ENCODE results near the gene OR2S2.
A peak's percentile ranks its signal among the peaks of the same experiment; 100 is the strongest.
"Not testable (repeated sequence)": the region's sequence is repeated elsewhere in the genome, so short reads cannot be mapped to it uniquely, and the experiment has no call there.

Gene OR2S2

GRCh38 chr9:35962126-35962906 is 4.4 kb upstream of the OR2S2 start:
- no peak for DNase-seq (ENCODE audit: low read depth, low spot score)

DNA sequence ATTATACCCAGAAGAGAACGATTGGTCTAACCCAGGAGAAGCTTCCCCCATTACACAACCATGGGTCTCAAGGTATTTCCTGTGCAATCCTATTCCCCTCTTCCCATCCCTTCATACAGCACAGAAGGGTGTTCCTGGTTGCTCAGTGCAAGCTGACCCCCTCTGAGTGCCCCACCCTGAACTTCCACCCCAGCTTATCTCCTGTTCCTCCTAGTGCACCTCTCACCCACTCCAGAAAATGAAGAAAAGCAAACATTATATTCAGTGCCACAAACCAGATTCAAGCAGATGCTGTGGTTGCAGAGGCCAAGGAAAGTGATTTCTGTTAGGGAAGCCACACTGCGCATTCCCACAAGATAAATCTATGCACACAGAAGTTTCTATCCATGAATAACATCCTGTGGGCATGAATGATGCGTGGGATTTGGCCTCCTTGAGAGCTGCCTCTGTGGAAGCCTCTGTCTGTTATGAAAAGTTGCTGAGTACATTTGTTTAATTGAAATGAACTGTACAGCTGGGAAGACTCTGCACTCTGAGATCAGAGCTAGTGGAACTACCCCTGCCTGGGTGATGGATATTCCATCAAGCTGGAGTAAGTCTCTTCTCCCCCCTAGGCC is 2.2 kb upstream of the OR2S2 start:
- no peak for DNase-seq (ENCODE audit: low read depth, low spot score)

GRCh38 chr9:35956651-35957050 is 1.3 kb downstream of the OR2S2 start:
- DNase-seq (ENCODE audit: low read depth, low spot score), result no peak

- DNase-seq (ENCODE audit: low read depth, low spot score), result no peak
These were observed 2.9 kb downstream of the OR2S2 start for GRCh38 chr9:35954942-35955546.

GRCh38 chr9:35952526-35953191 is 5.3 kb downstream of the OR2S2 start:
- DNase-seq (ENCODE audit: low read depth, low spot score), result no peak

GRCh38 chr9:35951736-35952135 is 6.2 kb downstream of the OR2S2 start:
- DNase-seq (ENCODE audit: low read depth, low spot score), result no peak

GRCh38 chr9:35948901-35949318 is 9.0 kb downstream of the OR2S2 start:
- no peak for DNase-seq (ENCODE audit: low read depth, low spot score)

DNA sequence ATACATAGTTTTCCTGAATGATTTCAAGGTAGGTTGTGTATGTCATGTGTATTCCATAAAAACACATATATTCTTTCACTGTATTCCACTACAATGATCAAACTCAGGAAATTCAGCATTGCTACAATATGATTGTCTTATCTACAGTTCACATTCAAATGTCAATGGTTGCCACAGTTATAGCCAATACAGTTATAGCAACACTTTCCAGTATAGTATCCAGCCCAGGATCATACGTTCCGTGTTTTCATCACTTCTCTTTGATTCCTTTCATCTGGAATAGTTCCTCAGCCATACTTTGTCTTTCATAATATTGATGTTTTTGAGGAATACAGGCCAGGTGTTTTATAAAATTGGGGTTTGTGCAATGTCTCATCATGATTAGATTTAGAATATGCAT is 9.5 kb downstream of the OR2S2 start:
- DNase-seq (ENCODE audit: low read depth, low spot score), result no peak

DNA sequence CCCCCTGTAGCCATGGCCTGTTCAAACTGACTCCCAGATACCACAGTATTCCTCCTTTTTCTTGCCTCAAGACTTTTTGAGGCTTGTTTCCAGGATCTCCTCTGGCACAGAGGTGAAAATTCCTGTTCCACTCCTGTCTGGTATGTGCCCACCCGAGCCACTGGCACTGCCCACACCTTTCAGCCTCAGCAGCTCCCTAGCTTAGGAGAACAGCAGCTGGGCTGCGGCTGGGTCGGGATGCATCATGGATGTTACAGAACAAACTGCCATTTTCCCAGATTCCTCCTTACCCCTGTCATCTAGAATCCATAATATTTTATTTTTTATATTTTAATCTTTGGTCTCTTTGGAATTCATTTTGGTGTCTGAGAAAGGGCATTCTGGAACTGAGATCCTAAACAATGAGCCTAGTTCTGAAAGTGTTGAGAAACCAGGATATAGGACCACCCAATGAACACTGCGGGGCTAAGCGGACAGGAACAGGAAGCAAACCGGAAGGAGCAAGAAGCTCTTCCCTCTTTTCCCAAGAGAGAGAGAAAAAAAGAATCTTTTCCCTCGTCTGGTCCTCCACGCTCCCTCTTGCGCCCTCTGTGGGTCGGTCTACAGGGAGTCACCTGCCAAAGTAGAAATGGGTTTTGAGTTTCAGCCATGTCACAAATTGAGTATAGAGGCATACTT is 12.5 kb downstream of the OR2S2 start:
- peak; percentile 47 for DNase-seq (ENCODE audit: low read depth, low spot score)

GRCh38 chr9:35944841-35945240 is 13.1 kb downstream of the OR2S2 start:
- no peak for DNase-seq (ENCODE audit: low read depth, low spot score)

DNA sequence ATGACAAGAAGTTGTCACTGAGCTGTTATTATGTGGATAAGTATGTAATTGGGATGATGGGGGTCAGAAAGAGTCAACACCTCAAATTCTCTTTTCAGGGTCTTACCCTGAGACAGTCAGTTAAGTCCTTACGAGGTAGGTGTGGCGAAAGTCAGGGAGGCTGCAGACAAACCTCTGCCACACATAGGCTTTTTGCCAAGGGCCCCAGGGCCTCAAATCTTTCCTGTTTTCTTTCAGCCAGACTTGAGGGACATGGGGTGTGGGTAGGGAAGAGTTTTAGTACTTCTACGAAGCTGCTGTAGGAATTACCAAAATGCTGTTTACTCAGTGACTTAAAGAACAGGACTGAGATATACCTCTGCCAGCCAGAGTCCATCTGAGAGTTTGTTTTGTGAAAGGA is 13.8 kb downstream of the OR2S2 start:
- no peak for DNase-seq (ENCODE audit: low read depth, low spot score)

- DNase-seq (ENCODE audit: low read depth, low spot score), result no peak
These were observed 15.7 kb downstream of the OR2S2 start for GRCh38 chr9:35942286-35942685.

DNA sequence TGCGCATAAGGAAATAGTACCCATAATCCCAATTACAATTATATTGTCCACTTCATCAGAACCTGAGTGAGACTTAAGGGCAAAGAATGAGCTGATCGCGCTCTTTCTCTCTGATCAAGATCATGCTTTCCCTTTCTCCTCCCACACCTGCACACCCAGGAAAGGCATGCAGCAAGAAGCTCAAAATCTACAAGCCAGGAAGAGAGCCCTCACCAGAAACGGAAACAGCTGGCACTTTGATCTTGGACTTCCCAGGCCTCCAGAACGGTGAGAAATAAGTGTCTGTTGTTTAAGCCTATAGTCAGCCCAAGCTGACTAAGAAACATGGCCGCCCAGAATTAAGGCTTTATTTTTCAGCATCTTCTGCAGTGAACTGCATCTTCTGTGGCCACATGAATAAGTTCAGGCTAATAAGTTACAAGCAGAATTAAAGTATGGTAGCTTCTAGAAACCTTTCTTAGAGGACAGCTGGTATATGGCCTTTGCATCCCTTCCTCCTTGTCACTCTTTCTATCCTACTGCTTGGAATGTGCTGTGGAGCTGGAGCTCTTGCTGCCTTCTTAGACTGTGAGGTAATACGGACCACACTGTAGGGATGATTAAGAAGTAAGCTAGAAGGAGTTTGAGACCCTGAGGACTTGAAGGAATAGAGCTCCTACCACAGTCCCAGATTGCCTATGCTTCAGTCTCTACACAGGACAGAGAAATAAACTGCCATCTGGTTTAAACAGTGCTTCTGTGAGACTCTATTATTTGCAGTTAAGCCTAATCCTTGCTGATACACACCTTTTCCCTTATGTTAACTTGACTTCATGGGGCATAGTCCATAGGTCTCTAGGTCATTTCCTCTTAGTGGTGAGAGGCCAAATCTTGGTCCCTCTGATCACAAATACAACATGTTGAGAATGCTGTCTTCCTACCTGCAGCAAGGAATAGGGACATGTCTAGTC is 17.2 kb downstream of the OR2S2 start:
- no peak for DNase-seq (ENCODE audit: low read depth, low spot score)

- DNase-seq (ENCODE audit: low read depth, low spot score), result no peak
These were observed 18.2 kb downstream of the OR2S2 start for GRCh38 chr9:35939679-35940250.

- DNase-seq (ENCODE audit: low read depth, low spot score), result no peak
These were observed 19.2 kb downstream of the OR2S2 start for GRCh38 chr9:35938474-35939356.

GRCh38 chr9:35937227-35937626 is 20.7 kb downstream of the OR2S2 start:
- DNase-seq (ENCODE audit: low read depth, low spot score), result no peak

GRCh38 chr9:35935755-35936509 is 22.0 kb downstream of the OR2S2 start:
- DNase-seq (ENCODE audit: low read depth, low spot score), result no peak

DNA sequence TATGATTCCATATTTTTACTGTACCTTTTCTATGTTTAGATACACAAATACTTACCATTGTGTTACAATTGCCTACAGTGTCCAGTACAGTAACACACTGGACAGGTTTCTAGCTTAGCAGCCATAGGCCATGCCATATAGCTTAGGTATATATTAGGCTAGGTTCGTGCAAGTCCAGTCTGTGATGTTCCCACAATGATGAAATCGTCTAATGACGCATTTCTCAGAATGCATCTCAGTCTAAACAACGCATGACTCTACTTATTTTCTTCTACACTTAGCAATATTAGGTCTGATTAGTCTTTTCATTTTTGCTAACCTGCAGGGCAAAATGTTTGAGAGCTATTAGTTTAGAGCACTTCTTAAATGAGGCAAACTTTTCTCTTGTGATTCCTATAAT is 22.7 kb downstream of the OR2S2 start:
- no peak for DNase-seq (ENCODE audit: low read depth, low spot score)

GRCh38 chr9:35934069-35934468 is 23.9 kb downstream of the OR2S2 start:
- DNase-seq (ENCODE audit: low read depth, low spot score), result not testable (repeated sequence)

Measured in iPS DF 19.7 (cell line).